Renal cortex interstitium (tissue), 11 donors: ENCODE data around the gene CDC42BPA. TPM values are rescaled to one million over a fixed set of nuclear protein-coding genes. Genes with fewer than 3 reads are reported as not detected.
A peak's percentile ranks its signal among the peaks of the same experiment; 100 is the strongest.
"Not testable (repeated sequence)": the region's sequence is repeated elsewhere in the genome, so short reads cannot be mapped to it uniquely, and the experiment has no call there.

Source experiments
- DNase-seq, 11 donors: peaks; one replicate each; pipeline ENCODE4 v3.0.0-alpha.2; 2013; ENCODE audit warnings: low read depth in 9 of 11, low spot score in 4 of 11; ENCODE audit errors: extremely low read depth in 1 of 11
- polyA plus RNA-seq, 3 donors: library from polyadenylated mRNA; unstranded; fragments of 120-200 nt; gene quantifications; one replicate each; pipeline ENCODE4 v1.2.1, GENCODE V29; 2013; ENCODE audit not compliant: insufficient read length in 3 of 3

The CDC42BPA gene
- polyA plus RNA-seq, 3 donors: 38.6 to 41.9 (median 40.5) TPM

- DNase-seq: no peak
Measured at GRCh38 chr1:227280836-227281235, 37.5 kb downstream of the CDC42BPA start.

GRCh38 chr1:227276156-227276693 is 42.1 kb downstream of the CDC42BPA start:
- not testable (repeated sequence) for DNase-seq

- peak in 10 of 11 donors; percentile 3 to 64 (median 23) for DNase-seq
Measured at GRCh38 chr1:227273557-227273956, 44.7 kb downstream of the CDC42BPA start.

- no peak for DNase-seq
Measured at GRCh38 chr1:227272428-227272827, 45.9 kb downstream of the CDC42BPA start.

GRCh38 chr1:227270554-227270953 is 47.7 kb downstream of the CDC42BPA start:
- no peak for DNase-seq

- DNase-seq: no peak
Measured at GRCh38 chr1:227268943-227269342, 49.3 kb downstream of the CDC42BPA start.

- DNase-seq: no peak
Measured at GRCh38 chr1:227265891-227266290, 52.4 kb downstream of the CDC42BPA start.

GRCh38 chr1:227263869-227264268 is 54.4 kb downstream of the CDC42BPA start:
- no peak for DNase-seq

GRCh38 chr1:227261501-227261900 is 56.8 kb downstream of the CDC42BPA start:
- DNase-seq: no peak

- no peak for DNase-seq
Measured at GRCh38 chr1:227260433-227260832, 57.9 kb downstream of the CDC42BPA start.

GRCh38 chr1:227257964-227258363 is 60.3 kb downstream of the CDC42BPA start:
- no peak for DNase-seq

GRCh38 chr1:227255086-227255732 is 63.1 kb downstream of the CDC42BPA start:
- no peak for DNase-seq

- no peak for DNase-seq
Measured at GRCh38 chr1:227253065-227253464, 65.2 kb downstream of the CDC42BPA start.

GRCh38 chr1:227245613-227246320 is 72.5 kb downstream of the CDC42BPA start:
- no peak for DNase-seq

- DNase-seq: peak in 5 of 11 donors; percentile 2 to 12 (median 8)
Measured at GRCh38 chr1:227244339-227245118, 73.8 kb downstream of the CDC42BPA start.

- DNase-seq: no peak
Measured at GRCh38 chr1:227242811-227243682, 75.2 kb downstream of the CDC42BPA start.

GRCh38 chr1:227240983-227241382 is 77.3 kb downstream of the CDC42BPA start:
- no peak for DNase-seq

- peak in 8 of 11 donors; percentile 11 to 60 (median 34) for DNase-seq
Measured at GRCh38 chr1:227234998-227235405, 83.3 kb downstream of the CDC42BPA start.

GRCh38 chr1:227231128-227231527 is 87.2 kb downstream of the CDC42BPA start:
- not testable (repeated sequence) for DNase-seq
